Astrocyte of the spinal cord (primary cell): ENCODE measurements around the gene WWOX.

Experiments
- DNase-seq: peaks from one replicate; pipeline ENCODE4 v3.0.0; 2011; ENCODE audit warnings: low read depth, low spot score
- H3K4me3 ChIP-seq: 2 replicates; pipeline ENCODE4 v1.5.1; 2011; ENCODE audit warnings: low read depth, mild to moderate bottlenecking, low read length, moderate library complexity
- CTCF ChIP-seq: IDR thresholded peaks from 2 replicates; pipeline ENCODE4 v1.5.1; 2012; ENCODE audit warnings: low read depth, mild to moderate bottlenecking, low read length, inconsistent platforms
- in situ Hi-C: cut with HindIII; loops from 2 replicates; pipeline ENCODE4 v1.10.0; 2017; ENCODE audit warnings: low sequenced_read_pairs

The WWOX gene

GRCh38 chr16:78142788-78143187 is 43.3 kb downstream of the WWOX start:
- peak; percentile 80 for DNase-seq
- H3K4me3 ChIP-seq: no peak overlapping the region
- no peak for TF ChIP-seq CTCF
- in situ Hi-C loops: no loop called here

GRCh38 chr16:78146807-78147206 is 47.4 kb downstream of the WWOX start:
- in situ Hi-C loops: no loop called here
- DNase-seq: no peak
- TF ChIP-seq CTCF: no peak

GRCh38 chr16:78147911-78148401 is 48.5 kb downstream of the WWOX start:
- peak; percentile 55 for DNase-seq
- no peak for TF ChIP-seq CTCF
- H3K4me3 ChIP-seq: no peak overlapping the region
- in situ Hi-C loops: no loop called here

More at GRCh38 chr16:78146807-78147206, 47.4 kb downstream of the WWOX start:
- H3K4me3 ChIP-seq: no peak overlapping the region

- H3K4me3 ChIP-seq: no peak overlapping the region
- in situ Hi-C loops: no loop called here
- no peak for DNase-seq
- no peak for TF ChIP-seq CTCF
These were observed 50.8 kb downstream of the WWOX start for GRCh38 chr16:78150233-78150632.

GRCh38 chr16:78154729-78155461 is 55.4 kb downstream of the WWOX start:
- no peak for TF ChIP-seq CTCF
- H3K4me3 ChIP-seq: no peak overlapping the region
- no peak for DNase-seq
- in situ Hi-C loops: no loop called here

- DNase-seq: no peak
- in situ Hi-C loops: no loop called here
- H3K4me3 ChIP-seq: no peak overlapping the region
- no peak for TF ChIP-seq CTCF
These were observed 56.4 kb downstream of the WWOX start for GRCh38 chr16:78155791-78156345.
